ENCODE results near the gene IRGC. TPM values are rescaled to one million over a fixed set of nuclear protein-coding genes. Genes with fewer than 3 reads are reported as not detected.
A peak's percentile ranks its signal among the peaks of the same experiment; 100 is the strongest.

Gene IRGC
- polyA plus RNA-seq, 2 of the 4 experiments (the other 2 are of a cell fraction), result not detected

DNA sequence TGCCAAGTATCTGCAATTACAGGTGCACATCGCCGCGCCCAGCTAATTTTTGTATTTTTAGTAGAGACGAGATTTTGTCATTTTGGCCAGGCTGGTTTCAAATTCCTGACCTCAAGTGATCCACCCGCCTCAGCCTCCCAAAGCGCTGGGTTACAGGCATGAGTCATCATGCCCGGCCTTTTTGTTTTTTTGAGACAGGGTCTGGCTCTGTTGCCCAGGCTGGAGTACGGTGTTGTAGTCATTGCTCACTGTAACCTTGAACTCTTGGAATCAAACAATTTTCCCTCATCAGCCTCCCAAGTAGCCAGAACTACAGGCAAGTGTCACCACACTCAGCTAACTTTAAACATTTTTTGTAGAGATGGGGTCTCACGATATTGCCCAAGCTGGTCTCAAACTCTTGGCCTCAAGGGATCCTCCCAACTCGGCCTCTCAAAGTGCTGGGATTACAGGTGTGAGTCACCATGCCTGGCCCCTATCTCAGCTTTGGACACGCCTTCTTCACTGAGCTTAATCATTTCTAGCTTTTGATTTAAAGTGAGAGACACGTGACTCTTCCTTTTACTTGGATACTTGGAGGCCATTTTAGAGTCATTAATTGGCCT is 4.0 kb upstream of the IRGC start:
- H3K4me2 ChIP-seq, result no peak overlapping the region
- FAIRE-seq (no peak), DNase-seq (ENCODE audit: low read depth in 1 of 2, low spot score in 1 of 2) (peak in 1 of 2 experiments; percentile 67), ATAC-seq (peak in 1 of 2 experiments; percentile 49; a peak in 3 of 6 replicates)
- WGBS (ENCODE audit: missing lambda C conversion rate), result 54% methylated on average over 12 of the region's 12 CpGs
- no peak for TF ChIP-seq SMC3 (IDR thresholded peaks at IDR 0.05)
- no peak for TF ChIP-seq ZNF302 (CRISPR knock-in tag; IDR thresholded peaks at IDR 0.05)
- TF ChIP-seq FOSL2 (IDR thresholded peaks at IDR 0.05), result no peak
- TF ChIP-seq FOSL2 (CRISPR knock-in tag; IDR thresholded peaks at IDR 0.05), result peak; percentile 75
- TF ChIP-seq POLR2A (IDR thresholded peaks at IDR 0.05; ENCODE audit: low read length), result no peak
- TF ChIP-seq, protein P1, sequence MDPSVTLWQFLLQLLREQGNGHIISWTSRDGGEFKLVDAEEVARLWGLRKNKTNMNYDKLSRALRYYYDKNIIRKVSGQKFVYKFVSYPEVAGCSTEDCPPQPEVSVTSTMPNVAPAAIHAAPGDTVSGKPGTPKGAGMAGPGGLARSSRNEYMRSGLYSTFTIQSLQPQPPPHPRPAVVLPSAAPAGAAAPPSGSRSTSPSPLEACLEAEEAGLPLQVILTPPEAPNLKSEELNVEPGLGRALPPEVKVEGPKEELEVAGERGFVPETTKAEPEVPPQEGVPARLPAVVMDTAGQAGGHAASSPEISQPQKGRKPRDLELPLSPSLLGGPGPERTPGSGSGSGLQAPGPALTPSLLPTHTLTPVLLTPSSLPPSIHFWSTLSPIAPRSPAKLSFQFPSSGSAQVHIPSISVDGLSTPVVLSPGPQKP (IDR thresholded peaks at IDR 0.05; ENCODE audit: low read depth, low read length), result no peak
- TF ChIP-seq, protein P2, sequence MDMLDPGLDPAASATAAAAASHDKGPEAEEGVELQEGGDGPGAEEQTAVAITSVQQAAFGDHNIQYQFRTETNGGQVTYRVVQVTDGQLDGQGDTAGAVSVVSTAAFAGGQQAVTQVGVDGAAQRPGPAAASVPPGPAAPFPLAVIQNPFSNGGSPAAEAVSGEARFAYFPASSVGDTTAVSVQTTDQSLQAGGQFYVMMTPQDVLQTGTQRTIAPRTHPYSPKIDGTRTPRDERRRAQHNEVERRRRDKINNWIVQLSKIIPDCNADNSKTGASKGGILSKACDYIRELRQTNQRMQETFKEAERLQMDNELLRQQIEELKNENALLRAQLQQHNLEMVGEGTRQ (IDR thresholded peaks at IDR 0.05), result peak; percentile 76
- CTCF ChIA-PET, result interaction anchor here (0.7 to 2.1 kb wide), 4 partner anchors 10 to 54 kb away, joined by 3 to 7 read pairs (median 4); no protein-coding TSS in a partner anchor
- 0 out of 3 replicates have a peak, but pooled peaks cover 9% of the 10 kb centered on the region for H3K4me1 ChIP-seq
- H3K9me3 ChIP-seq, result peaks cover 17% of the 10 kb centered on the region
- H3K27ac ChIP-seq, result peak overlapping the region in 1 of 2 experiments; percentile 13; a peak in 1 of 6 replicates
- no peak overlapping the region for H3K4me3 ChIP-seq
- POLR2A ChIA-PET, result no interaction called here

DNA sequence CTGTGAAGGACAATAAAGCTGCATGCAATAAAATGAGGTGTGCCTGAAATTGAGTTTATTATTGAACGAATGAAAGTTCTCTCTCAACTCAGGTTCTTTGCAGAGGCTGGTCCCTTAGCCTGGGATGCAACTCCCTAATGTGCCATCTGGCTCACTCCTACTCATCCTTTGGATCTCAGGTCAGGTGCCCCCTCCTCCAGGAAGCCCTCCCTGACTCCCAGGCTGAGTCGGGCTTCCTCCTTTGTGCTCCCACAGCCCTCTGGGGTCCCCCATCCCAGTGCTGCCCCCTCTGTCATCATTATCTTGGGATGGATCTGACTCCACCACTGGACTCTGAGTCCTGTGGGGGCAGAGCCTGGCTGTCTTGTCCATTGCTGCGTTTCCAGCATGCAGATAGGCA is 2.7 kb upstream of the IRGC start:
- 0 out of 3 replicates have a peak, but pooled peaks cover 9% of the 10 kb centered on the region for H3K4me1 ChIP-seq
- H3K4me3 ChIP-seq, result no peak overlapping the region
- TF ChIP-seq CBX2 (IDR thresholded peaks at IDR 0.05; ENCODE audit: borderline replicate concordance, low read depth) (no peak), EP300 (IDR thresholded peaks at IDR 0.05) (no peak), FOSB (CRISPR knock-in tag; IDR thresholded peaks at IDR 0.05) (no peak), JUN (IDR thresholded peaks at IDR 0.05) (no peak), ZFP36 (IDR thresholded peaks at IDR 0.05; ENCODE audit: borderline replicate concordance, partially characterized antibody) (peak; percentile 82), ZNF302 (CRISPR knock-in tag; IDR thresholded peaks at IDR 0.05) (no peak), ZSCAN20 (CRISPR knock-in tag; IDR thresholded peaks at IDR 0.05) (no peak)
- TF ChIP-seq, protein P3, sequence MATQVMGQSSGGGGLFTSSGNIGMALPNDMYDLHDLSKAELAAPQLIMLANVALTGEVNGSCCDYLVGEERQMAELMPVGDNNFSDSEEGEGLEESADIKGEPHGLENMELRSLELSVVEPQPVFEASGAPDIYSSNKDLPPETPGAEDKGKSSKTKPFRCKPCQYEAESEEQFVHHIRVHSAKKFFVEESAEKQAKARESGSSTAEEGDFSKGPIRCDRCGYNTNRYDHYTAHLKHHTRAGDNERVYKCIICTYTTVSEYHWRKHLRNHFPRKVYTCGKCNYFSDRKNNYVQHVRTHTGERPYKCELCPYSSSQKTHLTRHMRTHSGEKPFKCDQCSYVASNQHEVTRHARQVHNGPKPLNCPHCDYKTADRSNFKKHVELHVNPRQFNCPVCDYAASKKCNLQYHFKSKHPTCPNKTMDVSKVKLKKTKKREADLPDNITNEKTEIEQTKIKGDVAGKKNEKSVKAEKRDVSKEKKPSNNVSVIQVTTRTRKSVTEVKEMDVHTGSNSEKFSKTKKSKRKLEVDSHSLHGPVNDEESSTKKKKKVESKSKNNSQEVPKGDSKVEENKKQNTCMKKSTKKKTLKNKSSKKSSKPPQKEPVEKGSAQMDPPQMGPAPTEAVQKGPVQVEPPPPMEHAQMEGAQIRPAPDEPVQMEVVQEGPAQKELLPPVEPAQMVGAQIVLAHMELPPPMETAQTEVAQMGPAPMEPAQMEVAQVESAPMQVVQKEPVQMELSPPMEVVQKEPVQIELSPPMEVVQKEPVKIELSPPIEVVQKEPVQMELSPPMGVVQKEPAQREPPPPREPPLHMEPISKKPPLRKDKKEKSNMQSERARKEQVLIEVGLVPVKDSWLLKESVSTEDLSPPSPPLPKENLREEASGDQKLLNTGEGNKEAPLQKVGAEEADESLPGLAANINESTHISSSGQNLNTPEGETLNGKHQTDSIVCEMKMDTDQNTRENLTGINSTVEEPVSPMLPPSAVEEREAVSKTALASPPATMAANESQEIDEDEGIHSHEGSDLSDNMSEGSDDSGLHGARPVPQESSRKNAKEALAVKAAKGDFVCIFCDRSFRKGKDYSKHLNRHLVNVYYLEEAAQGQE (IDR thresholded peaks at IDR 0.05), result no peak
- CTCF ChIA-PET, result interaction anchor here (1.1 to 2.1 kb wide), 4 partner anchors 16 to 72 kb away, joined by 3 to 7 read pairs (median 3); no protein-coding TSS in a partner anchor
- 79% methylated on average over 3 of the region's 3 CpGs for WGBS (ENCODE audit: missing lambda C conversion rate)
- FAIRE-seq (no peak), ATAC-seq (peak in 1 of 2 experiments; percentile 32; a peak in 1 of 6 replicates), DNase-seq (ENCODE audit: low read depth in 1 of 2, low spot score in 1 of 2) (no peak)
- H3K4me2 ChIP-seq, result no peak overlapping the region
- H3K9me3 ChIP-seq, result peaks cover 17% of the 10 kb centered on the region
- no peak overlapping the region for H3K27ac ChIP-seq
- POLR2A ChIA-PET, result interaction anchor here (0.6 kb wide), 1 partner anchor 43 kb away, joined by 4 read pairs; no protein-coding TSS in a partner anchor

DNA sequence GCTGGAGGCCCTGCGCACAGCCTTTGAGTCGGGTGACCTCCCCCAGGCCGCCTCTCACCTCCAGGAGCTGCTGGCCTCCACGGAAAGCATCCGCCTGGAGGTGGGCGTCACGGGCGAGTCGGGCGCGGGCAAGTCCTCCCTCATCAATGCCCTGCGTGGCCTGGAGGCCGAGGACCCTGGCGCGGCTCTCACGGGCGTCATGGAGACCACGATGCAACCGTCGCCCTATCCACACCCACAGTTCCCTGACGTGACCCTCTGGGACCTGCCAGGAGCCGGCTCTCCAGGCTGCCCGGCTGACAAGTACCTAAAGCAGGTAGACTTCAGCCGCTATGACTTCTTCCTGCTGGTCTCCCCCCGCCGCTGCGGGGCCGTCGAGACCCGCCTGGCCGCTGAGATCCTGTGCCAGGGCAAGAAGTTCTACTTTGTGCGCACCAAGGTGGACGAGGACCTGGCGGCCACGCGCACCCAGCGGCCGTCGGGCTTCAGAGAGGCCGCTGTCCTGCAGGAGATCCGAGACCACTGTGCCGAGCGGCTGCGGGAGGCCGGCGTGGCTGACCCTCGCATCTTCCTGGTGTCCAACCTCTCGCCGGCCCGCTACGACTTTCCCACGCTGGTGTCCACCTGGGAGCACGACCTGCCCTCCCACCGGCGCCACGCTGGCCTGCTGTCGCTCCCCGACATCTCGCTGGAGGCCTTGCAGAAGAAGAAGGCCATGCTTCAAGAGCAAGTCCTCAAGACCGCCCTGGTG is 2.9 kb downstream of the IRGC start:
- no peaks in the 10 kb centered on the region for H3K4me1 ChIP-seq
- no peak for DNase-seq (ENCODE audit: low read depth in 1 of 2, low spot score in 1 of 2)
- H3K27ac ChIP-seq, result no peak overlapping the region
- H3K9me3 ChIP-seq, result no peaks in the 10 kb centered on the region
- TF ChIP-seq MAZ (IDR thresholded peaks at IDR 0.05; ENCODE audit: borderline replicate concordance, low read depth, low read length) (no peak), ZC3H11A (IDR thresholded peaks at IDR 0.05) (no peak), CBX8 (IDR thresholded peaks at IDR 0.05) (no peak), ZSCAN20 (CRISPR knock-in tag; IDR thresholded peaks at IDR 0.05) (no peak)
- TF ChIP-seq, protein P4, sequence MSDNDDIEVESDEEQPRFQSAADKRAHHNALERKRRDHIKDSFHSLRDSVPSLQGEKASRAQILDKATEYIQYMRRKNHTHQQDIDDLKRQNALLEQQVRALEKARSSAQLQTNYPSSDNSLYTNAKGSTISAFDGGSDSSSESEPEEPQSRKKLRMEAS (IDR thresholded peaks at IDR 0.05), result no peak
- TF ChIP-seq, protein P5, sequence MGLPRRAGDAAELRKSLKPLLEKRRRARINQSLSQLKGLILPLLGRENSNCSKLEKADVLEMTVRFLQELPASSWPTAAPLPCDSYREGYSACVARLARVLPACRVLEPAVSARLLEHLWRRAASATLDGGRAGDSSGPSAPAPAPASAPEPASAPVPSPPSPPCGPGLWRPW (IDR thresholded peaks at IDR 0.05), result no peak
- TF ChIP-seq, protein P2 (IDR thresholded peaks at IDR 0.05), result no peak
- no peak overlapping the region for H3K4me2 ChIP-seq
- ChIA-PET POLR2A (interaction anchor here (0.5 kb wide), 1 partner anchor 49 kb away, joined by 3 read pairs; the partner anchor contains the start of gene PLAUR), CTCF (interaction anchor here (1.0 to 1.9 kb wide), 5 partner anchors 10 to 41 kb away, joined by 3 to 8 read pairs (median 3); no protein-coding TSS in a partner anchor)
- no peak for ATAC-seq
- FAIRE-seq, result no peak
- no peak overlapping the region for H3K4me3 ChIP-seq
- 90% methylated on average over 58 of the region's 60 CpGs for WGBS (ENCODE audit: missing lambda C conversion rate)
